ENCODE data around the gene TP53RK.
A peak's percentile ranks its signal among the peaks of the same experiment; 100 is the strongest.

The TP53RK gene

DNA sequence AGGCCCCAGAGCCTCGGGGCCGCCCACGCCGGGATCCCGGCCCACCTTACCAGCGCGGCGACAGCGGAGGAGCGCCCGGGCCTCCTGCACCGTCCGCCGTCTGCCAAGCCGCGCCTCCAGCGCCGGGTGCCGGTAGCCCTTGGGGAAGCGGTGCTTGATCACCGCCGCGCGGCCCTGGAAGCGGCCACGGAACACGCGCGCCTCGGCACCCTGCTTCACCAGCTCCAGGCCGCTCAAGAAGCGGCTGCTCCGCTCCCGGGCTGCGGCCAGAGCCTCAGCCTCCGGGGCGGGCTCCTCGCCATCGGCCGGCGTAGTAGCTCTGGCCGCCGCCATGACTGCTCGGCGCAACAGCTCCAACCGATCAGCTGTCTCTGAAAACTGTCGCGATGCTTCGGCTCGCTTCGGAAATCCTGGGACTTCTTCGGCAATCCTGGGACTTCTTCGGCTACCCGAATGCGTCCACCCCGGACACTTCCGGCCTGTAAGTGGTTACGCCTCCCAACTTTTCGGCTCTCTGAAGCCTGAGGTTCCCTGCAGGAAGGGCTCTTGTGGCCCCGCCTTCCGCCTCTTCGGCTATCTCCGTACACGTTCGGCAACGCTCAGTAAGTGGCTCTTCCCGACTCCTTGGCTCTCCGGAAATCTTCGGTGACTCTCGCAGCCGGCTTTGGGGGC lies at the start of gene TP53RK:
TSS of gene TP53RK (minus strand) at position 363 of the 672 bp plus-strand sequence. CDS start at position 333, 30 bp downstream.
- ChIA-PET CTCF (interaction anchor here (0.7 to 1.2 kb wide), 2 partner anchors 50 to 63 kb away, joined by 3 to 4 read pairs; no protein-coding TSS in a partner anchor), POLR2A (ENCODE audit: low non-redundant PET) (interaction anchor here (0.7 kb wide), 1 partner anchor 16 kb away, joined by 3 read pairs; no protein-coding TSS in a partner anchor)
- peak within 1 kb of the TSS; percentile 96 for H3K27ac ChIP-seq
- TF ChIP-seq, protein P1, sequence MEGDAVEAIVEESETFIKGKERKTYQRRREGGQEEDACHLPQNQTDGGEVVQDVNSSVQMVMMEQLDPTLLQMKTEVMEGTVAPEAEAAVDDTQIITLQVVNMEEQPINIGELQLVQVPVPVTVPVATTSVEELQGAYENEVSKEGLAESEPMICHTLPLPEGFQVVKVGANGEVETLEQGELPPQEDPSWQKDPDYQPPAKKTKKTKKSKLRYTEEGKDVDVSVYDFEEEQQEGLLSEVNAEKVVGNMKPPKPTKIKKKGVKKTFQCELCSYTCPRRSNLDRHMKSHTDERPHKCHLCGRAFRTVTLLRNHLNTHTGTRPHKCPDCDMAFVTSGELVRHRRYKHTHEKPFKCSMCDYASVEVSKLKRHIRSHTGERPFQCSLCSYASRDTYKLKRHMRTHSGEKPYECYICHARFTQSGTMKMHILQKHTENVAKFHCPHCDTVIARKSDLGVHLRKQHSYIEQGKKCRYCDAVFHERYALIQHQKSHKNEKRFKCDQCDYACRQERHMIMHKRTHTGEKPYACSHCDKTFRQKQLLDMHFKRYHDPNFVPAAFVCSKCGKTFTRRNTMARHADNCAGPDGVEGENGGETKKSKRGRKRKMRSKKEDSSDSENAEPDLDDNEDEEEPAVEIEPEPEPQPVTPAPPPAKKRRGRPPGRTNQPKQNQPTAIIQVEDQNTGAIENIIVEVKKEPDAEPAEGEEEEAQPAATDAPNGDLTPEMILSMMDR (conservative IDR thresholded peaks at IDR 0.05; ENCODE audit: low read depth) = no peak
- peak; percentile 100 for DNase-seq (ENCODE audit: low spot score)

DNA sequence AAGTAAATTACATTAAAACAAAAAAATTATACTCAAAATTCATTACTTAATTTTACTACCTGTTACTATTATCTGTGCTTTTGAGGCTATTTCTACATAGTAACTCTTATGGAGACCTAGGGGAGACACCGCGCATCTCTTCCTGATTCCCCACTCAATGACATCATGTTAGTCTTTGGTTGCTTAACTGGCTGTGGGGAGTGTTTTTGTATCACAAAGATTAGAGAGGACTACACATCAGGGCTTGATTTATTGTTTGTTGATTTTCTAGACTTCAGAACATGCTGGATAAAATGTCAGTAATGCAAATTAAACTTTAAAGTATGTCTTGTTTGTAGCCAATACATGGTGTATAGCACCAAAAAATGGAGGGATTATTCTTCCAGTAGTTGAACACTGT lies 46.2 kb upstream of the TP53RK start:
- TF ChIP-seq, protein P1 (conservative IDR thresholded peaks at IDR 0.05; ENCODE audit: low read depth) = no peak
- CTCF ChIA-PET = no interaction called here

DNA sequence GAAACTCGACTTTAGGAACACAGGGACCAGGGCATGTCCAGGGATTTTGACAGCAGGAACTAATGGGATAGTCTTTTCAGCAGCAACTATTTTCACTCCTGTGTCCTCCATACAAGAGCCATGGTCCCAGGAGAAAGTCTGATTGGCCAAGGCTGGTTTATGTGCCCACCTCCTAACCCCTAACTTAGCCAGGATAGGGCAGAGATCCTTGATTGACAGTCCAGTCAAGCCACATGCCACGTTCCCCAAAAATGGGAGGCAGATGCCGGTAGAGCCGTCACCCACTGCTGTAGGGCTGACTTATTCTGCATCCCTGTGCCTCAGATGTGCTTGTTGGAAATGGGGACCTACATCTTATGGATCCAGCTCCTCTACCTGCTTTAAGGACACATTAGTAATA lies 42.5 kb upstream of the TP53RK start:
- DNase-seq (ENCODE audit: low spot score) = peak; percentile 44
- TF ChIP-seq, protein P1 (conservative IDR thresholded peaks at IDR 0.05; ENCODE audit: low read depth) = no peak
- POLR2A ChIA-PET (ENCODE audit: low non-redundant PET) = no interaction called here
- H3K27ac ChIP-seq = no peak overlapping the region
- CTCF ChIA-PET = interaction anchor here (0.9 kb wide), 1 partner anchor 12 kb away, joined by 3 read pairs; no protein-coding TSS in a partner anchor

More for the DNA sequence above, 46.2 kb upstream of the TP53RK start:
- POLR2A ChIA-PET (ENCODE audit: low non-redundant PET) = no interaction called here
- H3K27ac ChIP-seq = no peak overlapping the region
- DNase-seq (ENCODE audit: low spot score) = no peak

DNA sequence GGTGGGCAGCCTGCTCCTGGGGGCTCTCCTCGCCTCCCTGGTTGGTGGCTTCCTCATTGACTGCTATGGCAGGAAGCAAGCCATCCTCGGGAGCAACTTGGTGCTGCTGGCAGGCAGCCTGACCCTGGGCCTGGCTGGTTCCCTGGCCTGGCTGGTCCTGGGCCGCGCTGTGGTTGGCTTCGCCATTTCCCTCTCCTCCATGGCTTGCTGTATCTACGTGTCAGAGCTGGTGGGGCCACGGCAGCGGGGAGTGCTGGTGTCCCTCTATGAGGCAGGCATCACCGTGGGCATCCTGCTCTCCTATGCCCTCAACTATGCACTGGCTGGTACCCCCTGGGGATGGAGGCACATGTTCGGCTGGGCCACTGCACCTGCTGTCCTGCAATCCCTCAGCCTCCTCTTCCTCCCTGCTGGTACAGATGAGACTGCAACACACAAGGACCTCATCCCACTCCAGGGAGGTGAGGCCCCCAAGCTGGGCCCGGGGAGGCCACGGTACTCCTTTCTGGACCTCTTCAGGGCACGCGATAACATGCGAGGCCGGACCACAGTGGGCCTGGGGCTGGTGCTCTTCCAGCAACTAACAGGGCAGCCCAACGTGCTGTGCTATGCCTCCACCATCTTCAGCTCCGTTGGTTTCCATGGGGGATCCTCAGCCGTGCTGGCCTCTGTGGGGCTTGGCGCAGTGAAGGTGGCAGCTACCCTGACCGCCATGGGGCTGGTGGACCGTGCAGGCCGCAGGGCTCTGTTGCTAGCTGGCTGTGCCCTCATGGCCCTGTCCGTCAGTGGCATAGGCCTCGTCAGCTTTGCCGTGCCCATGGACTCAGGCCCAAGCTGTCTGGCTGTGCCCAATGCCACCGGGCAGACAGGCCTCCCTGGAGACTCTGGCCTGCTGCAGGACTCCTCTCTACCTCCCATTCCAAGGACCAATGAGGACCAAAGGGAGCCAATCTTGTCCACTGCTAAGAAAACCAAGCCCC lies 36.2 kb upstream of the TP53RK start:
- no peak overlapping the region for H3K27ac ChIP-seq
- POLR2A ChIA-PET (ENCODE audit: low non-redundant PET) = no interaction called here
- CTCF ChIA-PET = interaction anchor here (0.6 to 1.1 kb wide), 3 partner anchors 18 to 782 kb away, joined by 3 read pairs; no protein-coding TSS in a partner anchor
- TF ChIP-seq, protein P1 (conservative IDR thresholded peaks at IDR 0.05; ENCODE audit: low read depth) = no peak
- DNase-seq (ENCODE audit: low spot score) = no peak

DNA sequence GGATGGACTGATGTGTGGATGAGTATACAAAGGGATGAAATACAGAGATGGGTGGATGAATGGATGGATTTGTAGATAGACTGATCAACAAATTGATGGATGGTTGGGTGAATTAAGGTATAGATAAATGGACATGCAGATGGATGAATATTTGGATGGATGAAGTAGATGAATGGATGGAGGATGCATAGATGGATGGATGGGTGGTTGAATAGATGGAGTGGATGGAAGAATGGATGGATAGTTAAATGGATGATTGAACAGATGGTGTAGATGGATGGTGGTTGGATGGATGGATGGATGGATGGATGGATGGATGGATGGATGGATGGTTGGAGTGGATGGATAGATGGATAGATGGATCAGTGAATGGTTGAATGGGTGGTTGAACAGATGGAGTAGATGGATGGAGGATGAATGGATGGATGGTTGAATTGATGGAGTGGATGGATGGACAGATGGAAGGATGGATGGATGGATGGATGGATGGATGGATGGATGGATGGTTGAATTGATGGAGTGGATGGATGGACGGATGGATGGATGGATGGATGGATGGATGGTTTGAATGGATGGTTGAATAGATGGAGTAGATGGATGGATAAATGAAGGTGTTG lies 35.2 kb upstream of the TP53RK start:
- no peak for DNase-seq (ENCODE audit: low spot score)
- no peak overlapping the region for H3K27ac ChIP-seq
- POLR2A ChIA-PET (ENCODE audit: low non-redundant PET) = no interaction called here
- CTCF ChIA-PET = no interaction called here
- TF ChIP-seq, protein P1 (conservative IDR thresholded peaks at IDR 0.05; ENCODE audit: low read depth) = no peak

DNA sequence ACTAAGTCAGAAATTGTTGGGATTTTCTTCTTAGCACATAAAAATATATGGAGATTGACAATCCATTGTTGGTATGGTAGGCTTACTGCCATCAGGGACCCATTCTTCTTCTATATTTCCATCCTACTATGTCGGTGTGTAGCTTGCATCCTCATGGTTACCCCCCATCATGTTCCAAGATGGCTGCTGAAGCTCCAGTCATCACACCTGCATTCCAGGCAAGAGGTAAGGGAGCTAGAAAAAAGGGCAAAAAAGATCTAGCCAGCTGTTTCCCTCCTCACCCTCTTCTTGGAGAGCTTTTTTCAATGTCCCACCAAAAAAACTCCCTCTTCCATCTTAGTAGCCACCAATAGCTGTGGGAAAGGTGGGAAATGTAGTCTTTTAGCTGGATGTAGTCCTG lies 33.8 kb upstream of the TP53RK start:
- no peak overlapping the region for H3K27ac ChIP-seq
- ChIA-PET CTCF (interaction anchor here (0.5 to 0.7 kb wide), 4 partner anchors 15 to 591 kb away, joined by 3 to 4 read pairs (median 4); no protein-coding TSS in a partner anchor), POLR2A (ENCODE audit: low non-redundant PET) (no interaction called here)
- TF ChIP-seq, protein P1 (conservative IDR thresholded peaks at IDR 0.05; ENCODE audit: low read depth) = no peak
- DNase-seq (ENCODE audit: low spot score) = no peak
